Left renal pelvis (tissue), 4 donors: ENCODE measurements around the gene PRAMEF2. TPM values are rescaled to one million over a fixed set of nuclear protein-coding genes. Genes with fewer than 3 reads are reported as not detected.
"Not testable (repeated sequence)": the region's sequence is repeated elsewhere in the genome, so short reads cannot be mapped to it uniquely, and the experiment has no call there.

ENCODE experiments used
- DNase-seq, 4 donors: peaks; one replicate each; pipeline ENCODE4 v3.0.0-alpha.2; 2013; ENCODE audit warnings: low read depth in 4 of 4, low spot score in 3 of 4
- polyA plus RNA-seq, 4 donors: library from polyadenylated mRNA; unstranded; fragments of 120-200 nt; gene quantifications; one replicate each; pipeline ENCODE4 v1.2.1, GENCODE V29; 2013; ENCODE audit not compliant: insufficient read length in 4 of 4

PRAMEF2 gene
- not detected for polyA plus RNA-seq

- DNase-seq = not testable (repeated sequence)
Observed at GRCh38 chr1:12856786-12857185, at the start of gene PRAMEF2. Gene PRAMEF2 (plus strand): TSS chr1:12857086. CDS start chr1:12859010, 1,924 bp downstream.

GRCh38 chr1:12809933-12810332, 47.0 kb upstream of the PRAMEF2 start:
- no peak for DNase-seq

- no peak for DNase-seq
Observed at GRCh38 chr1:12810691-12811408, 46.0 kb upstream of the PRAMEF2 start.

GRCh38 chr1:12811409-12811784, 45.5 kb upstream of the PRAMEF2 start:
- DNase-seq = no peak

GRCh38 chr1:12819061-12819460, 37.8 kb upstream of the PRAMEF2 start:
- DNase-seq = not testable (repeated sequence)

GRCh38 chr1:12831310-12831709, 25.6 kb upstream of the PRAMEF2 start, which contains the start of gene PRAMEF11:
Gene PRAMEF11 (minus strand): TSS chr1:12831410. CDS start chr1:12828789, 2,621 bp downstream.
- not testable (repeated sequence) for DNase-seq

DNA sequence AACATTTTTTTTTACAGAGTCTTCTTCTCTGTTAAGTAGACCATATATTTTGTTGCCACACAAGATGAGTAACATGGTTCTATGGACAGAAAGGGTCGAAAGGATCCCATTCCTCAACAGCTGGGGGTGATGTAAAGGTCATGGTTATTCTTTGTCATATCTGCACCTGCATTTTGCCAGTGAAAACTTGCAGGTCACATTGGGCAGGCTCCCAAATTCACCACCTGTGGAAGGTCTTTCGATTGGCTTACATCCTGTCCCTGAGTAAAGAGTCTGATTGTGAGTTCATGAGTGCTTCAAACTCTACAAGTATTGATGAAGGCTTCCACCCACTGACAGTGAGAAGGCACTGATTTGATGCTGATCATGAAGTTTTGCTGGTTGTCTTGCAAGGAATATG, 23.6 kb upstream of the PRAMEF2 start:
- not testable (repeated sequence) for DNase-seq

DNA sequence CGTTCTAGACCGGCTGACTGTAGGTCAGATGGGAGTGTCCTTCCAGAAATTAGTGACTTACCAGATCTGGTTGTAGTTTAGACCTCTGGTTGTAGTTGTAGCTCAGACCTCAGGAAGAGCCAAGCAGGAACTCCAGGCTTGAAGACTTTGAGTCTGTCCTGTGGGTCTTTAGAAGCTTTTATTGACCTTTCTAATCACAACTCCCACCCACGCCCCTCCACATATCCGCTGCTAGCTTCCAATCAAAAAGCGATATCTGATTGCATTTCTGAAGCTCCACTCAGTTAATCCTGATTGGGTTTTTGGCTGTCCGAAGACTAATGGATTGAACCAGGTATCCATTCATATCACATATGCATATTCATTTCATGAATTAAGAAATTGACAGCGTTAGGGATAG, 8.3 kb upstream of the PRAMEF2 start, which contains the start of gene HNRNPCL1:
HNRNPCL1 (minus strand) TSS at position 101 of the 400 bp plus-strand sequence. CDS start 431 bp downstream, outside the sequence.
- not testable (repeated sequence) for DNase-seq

DNA sequence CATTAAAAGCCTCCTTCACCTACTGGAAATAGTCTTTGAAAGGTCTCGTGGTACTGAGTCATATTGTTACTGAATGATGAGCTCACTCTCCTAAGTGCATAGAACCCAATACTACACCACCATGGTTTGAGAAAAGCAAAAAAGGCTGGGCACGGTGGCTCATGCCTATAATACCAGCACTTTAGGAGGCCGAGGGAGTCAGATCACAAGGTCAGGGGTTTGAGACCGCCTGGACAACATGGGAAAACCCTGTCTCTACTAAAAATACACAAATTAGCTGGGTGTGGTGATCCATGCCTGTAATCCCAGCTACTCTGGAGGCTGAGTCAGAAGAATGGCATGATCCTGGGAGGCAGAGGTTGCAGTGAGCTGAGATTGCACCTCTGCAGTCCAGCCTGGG, 5.1 kb upstream of the PRAMEF2 start:
- no peak for DNase-seq

DNA sequence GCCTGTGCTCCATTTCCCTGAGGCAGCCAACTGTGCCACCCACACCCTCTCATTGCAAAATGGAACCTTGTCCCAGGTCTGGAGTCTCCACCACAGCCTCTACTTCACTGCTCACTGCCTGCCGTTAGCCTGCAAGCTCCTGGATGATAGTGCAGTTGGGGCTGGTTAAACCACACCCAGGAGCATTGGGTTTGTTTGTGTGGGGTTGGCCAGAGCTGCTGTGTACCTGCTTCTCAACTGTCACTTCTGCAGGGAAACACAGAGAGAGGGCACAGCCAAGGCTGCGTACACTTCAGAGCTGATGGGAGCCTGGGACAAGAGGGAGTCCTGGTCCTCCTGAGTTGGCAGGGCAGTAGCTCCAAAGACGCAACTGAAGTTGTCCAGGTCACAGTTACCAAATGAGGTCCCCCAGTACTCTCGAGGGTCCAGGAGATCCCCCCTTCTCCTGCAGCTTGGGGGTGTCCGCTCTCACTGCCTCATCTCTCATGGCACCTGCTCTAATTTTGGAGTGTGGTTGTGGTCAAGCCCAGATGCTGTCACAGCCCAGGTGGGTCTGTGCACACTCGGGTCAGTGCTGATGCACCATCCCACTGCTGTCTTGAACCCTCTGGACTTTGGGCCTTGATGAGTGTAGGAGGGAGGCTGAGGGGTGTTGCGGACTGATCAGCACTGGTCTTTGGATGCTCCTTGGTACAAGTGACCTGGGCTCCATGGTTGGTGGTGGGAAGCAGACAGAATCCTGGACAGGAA, 6.4 kb downstream of the PRAMEF2 start:
- DNase-seq = not testable (repeated sequence)

DNA sequence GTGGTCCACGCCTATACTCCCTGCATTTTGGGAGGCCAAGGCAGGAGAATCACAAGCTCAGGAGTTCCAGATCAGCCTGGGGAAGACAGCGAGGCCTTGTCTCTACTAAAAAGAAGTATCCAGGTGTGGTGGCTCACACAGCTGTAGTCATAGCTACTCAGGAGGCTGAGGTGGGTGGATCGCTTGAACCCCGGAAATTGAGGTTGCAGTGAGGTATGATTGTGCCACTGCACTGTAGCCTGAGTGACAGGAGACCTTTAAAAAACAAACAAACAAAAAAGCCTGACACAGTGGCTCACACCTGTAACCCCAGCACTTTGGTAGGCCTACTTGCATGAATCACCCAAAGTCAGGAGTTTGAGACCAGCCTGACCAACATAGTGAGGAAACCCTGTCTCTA, 21.6 kb downstream of the PRAMEF2 start:
- not testable (repeated sequence) for DNase-seq

DNA sequence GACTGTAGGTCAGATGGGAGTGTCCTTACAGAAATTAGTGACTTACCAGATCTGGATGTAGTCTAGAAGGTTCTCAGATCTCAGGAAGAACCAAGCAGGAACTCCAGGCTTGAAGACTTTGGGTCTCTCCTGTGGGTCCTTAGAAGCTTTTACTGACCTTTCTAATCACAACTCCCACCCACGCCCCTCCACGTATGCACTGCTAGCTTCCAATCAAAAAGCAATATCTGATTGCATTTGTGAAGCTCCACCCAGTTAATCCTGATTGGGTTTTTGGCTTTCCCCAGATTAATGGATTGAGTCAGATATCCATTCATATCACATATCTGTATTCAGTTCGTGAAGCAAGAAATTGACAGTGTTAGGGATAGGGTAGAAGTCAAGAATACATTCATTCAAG, 29.2 kb downstream of the PRAMEF2 start, which contains the start of gene PRAMEF4:
PRAMEF4 (minus strand) TSS at position 101 of the 400 bp plus-strand sequence. CDS start 2,807 bp downstream, outside the sequence.
- DNase-seq = not testable (repeated sequence)

- DNase-seq = not testable (repeated sequence)
Observed at GRCh38 chr1:12898170-12898569, 41.3 kb downstream of the PRAMEF2 start, which contains the start of gene PRAMEF10. Gene PRAMEF10 (minus strand): TSS chr1:12898270. CDS start chr1:12895847, 2,423 bp downstream.

- DNase-seq = not testable (repeated sequence)
Observed at GRCh38 chr1:12899186-12899585, 42.3 kb downstream of the PRAMEF2 start.

DNA sequence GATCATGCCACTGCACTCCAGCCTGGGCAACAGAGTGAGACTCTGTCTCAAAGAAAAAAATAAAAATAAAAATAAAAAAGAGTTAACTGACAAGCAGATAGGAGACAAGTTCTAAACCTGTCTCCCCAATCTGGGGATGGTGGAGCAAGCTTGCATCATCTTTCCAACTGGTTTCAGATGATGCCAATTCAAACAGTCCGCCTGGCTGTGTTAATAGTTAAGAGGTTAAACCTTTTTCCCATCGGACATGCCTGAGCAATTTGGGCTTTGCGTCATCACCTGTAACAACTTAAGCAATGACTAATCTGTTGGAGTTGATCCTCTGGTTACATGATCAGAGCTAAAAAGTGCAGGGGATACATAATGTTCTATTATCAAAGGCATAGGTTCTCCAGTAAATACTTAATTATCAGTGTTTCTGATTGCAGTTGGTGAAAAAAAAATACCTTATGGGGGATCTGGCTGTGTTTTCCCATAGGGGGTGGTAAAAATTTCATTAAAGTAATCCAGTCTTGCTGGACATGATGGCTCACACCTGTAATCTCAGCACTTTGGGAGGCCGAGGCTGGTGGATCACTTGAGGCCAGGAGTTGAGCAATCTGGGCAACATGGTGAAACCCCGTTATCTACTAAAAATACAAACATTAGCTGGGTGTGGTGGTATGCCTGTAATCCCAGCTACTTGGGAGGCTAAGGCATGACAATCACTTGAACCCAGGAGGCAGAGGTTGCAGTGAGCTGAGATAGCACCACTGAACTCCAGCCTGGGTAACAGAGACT, 47.1 kb downstream of the PRAMEF2 start:
- DNase-seq = not testable (repeated sequence)

Other genes starting within 250 kb of the PRAMEF2 start
- gene DHRS3, start 238.9 kb upstream of the PRAMEF2 start, polyA plus RNA-seq = 100 to 1,000 TPM in 1 of 4 donors, 10 to 100 TPM in 3; 81.3 to 236 (median 88.0) TPM
- 1 to 10 TPM; 1.0 to 1.8 (median 1.2) TPM for gene AADACL4, start 213.0 kb upstream of the PRAMEF2 start, polyA plus RNA-seq
- not detected for gene AADACL3, start 141.0 kb upstream of the PRAMEF2 start, polyA plus RNA-seq
- 1 to 10 TPM in 3 of 4 donors, under 1 TPM in 1; 0.07 to 1.7 (median 1.1) TPM for gene CFAP107, start 110.9 kb upstream of the PRAMEF2 start, polyA plus RNA-seq
- not detected for gene PRAMEF12, start 83.3 kb upstream of the PRAMEF2 start, polyA plus RNA-seq
- gene PRAMEF1, start 65.7 kb upstream of the PRAMEF2 start, polyA plus RNA-seq = not detected
- not detected for gene PRAMEF11, start 25.7 kb upstream of the PRAMEF2 start, polyA plus RNA-seq
- gene HNRNPCL1, start 8.4 kb upstream of the PRAMEF2 start, polyA plus RNA-seq = not detected
- gene PRAMEF4, start 29.1 kb downstream of the PRAMEF2 start, polyA plus RNA-seq = not detected
- gene PRAMEF10, start 41.2 kb downstream of the PRAMEF2 start, polyA plus RNA-seq = not detected
- not detected for gene PRAMEF7, start 59.5 kb downstream of the PRAMEF2 start, polyA plus RNA-seq
- gene PRAMEF6, start 90.5 kb downstream of the PRAMEF2 start, polyA plus RNA-seq = not detected
- gene PRAMEF27, start 199.5 kb downstream of the PRAMEF2 start, polyA plus RNA-seq = not detected
- not detected for gene HNRNPCL3, start 203.7 kb downstream of the PRAMEF2 start, polyA plus RNA-seq
- not detected for gene PRAMEF25, start 213.7 kb downstream of the PRAMEF2 start, polyA plus RNA-seq